Daoy (cell line): ENCODE data around the gene HSD17B4. TPM values are rescaled to one million over a fixed set of nuclear protein-coding genes. Genes with fewer than 3 reads are reported as not detected.
"Not testable (repeated sequence)": the region's sequence is repeated elsewhere in the genome, so short reads cannot be mapped to it uniquely, and the experiment has no call there.

ENCODE experiments used
- DNase-seq: peaks from one replicate; pipeline ENCODE4 v3.0.0-alpha.2; 2015; ENCODE audit warnings: low read depth
- total RNA-seq: library from RNA; depleted of rRNA; stranded (reverse); fragments of >200 nt; shearing (Covaris generic); gene quantifications from 2 replicates; pipeline ENCODE4 v1.2.3, GENCODE V29; 2014; rRNA removed

The HSD17B4 gene
- 186 and 193 TPM in 2 replicates for total RNA-seq

- DNase-seq = peak; percentile 86
Measured at GRCh38 chr5:119452373-119453039, at the start of gene HSD17B4. HSD17B4 (plus strand) TSS chr5:119452497; CDS start chr5:119452576, 79 bp downstream.

- DNase-seq = no peak
Measured at GRCh38 chr5:119402555-119402954, 49.7 kb upstream of the HSD17B4 start.

GRCh38 chr5:119404033-119404432, 48.3 kb upstream of the HSD17B4 start:
- no peak for DNase-seq

- no peak for DNase-seq
Measured at GRCh38 chr5:119405419-119405818, 46.9 kb upstream of the HSD17B4 start.

- no peak for DNase-seq
Measured at GRCh38 chr5:119406551-119407110, 45.7 kb upstream of the HSD17B4 start.

- DNase-seq = no peak
Measured at GRCh38 chr5:119409235-119409815, 43.0 kb upstream of the HSD17B4 start.

GRCh38 chr5:119410448-119411159, 41.7 kb upstream of the HSD17B4 start:
- DNase-seq = no peak

- peak; percentile 77 for DNase-seq
Measured at GRCh38 chr5:119411361-119412278, 40.7 kb upstream of the HSD17B4 start.

- no peak for DNase-seq
Measured at GRCh38 chr5:119412279-119413227, 39.7 kb upstream of the HSD17B4 start.

GRCh38 chr5:119414124-119414734, 38.1 kb upstream of the HSD17B4 start:
- not testable (repeated sequence) for DNase-seq

GRCh38 chr5:119417891-119418605, 34.2 kb upstream of the HSD17B4 start:
- peak; percentile 69 for DNase-seq

GRCh38 chr5:119418606-119419100, 33.6 kb upstream of the HSD17B4 start:
- peak; percentile 67 for DNase-seq

GRCh38 chr5:119420169-119420568, 32.1 kb upstream of the HSD17B4 start:
- DNase-seq = no peak

GRCh38 chr5:119426057-119426456, 26.2 kb upstream of the HSD17B4 start:
- DNase-seq = no peak

GRCh38 chr5:119427060-119427459, 25.2 kb upstream of the HSD17B4 start:
- DNase-seq = no peak

- DNase-seq = not testable (repeated sequence)
Measured at GRCh38 chr5:119427596-119427995, 24.7 kb upstream of the HSD17B4 start.

GRCh38 chr5:119428166-119428565, 24.1 kb upstream of the HSD17B4 start:
- DNase-seq = not testable (repeated sequence)

- DNase-seq = not testable (repeated sequence)
Measured at GRCh38 chr5:119428574-119428973, 23.7 kb upstream of the HSD17B4 start.

- DNase-seq = not testable (repeated sequence)
Measured at GRCh38 chr5:119432674-119433237, 19.5 kb upstream of the HSD17B4 start.
